Endothelial cell of umbilical vein (primary cell): Measurements from ENCODE around the gene CFL2. TPM values are rescaled to one million over a fixed set of nuclear protein-coding genes. Genes with fewer than 3 reads are reported as not detected.

ENCODE experiments used
- BruUV-seq: library from RNA; stranded (reverse); fragments of 400-500 nt; replicated peaks from 2 replicates; lab custom pipeline; 2021; lab: Mats Ljungman, UMichigan
- CTCF ChIA-PET: fragments of 300-600, 350-600 bp; sonication (Branson Sonifier 250); formaldehyde crosslinking; loops from one replicate; lab custom pipeline; 2021; ENCODE audit warnings: antibody characterized with exemption, inconsistent platforms; lab: Charles Lee
- POLR2A ChIA-PET: fragments of 300-600, 350-600 bp; sonication (Branson Sonifier 250); formaldehyde crosslinking; loops from one replicate; lab custom pipeline; 2021; ENCODE audit warnings: antibody characterized with exemption, inconsistent platforms; lab: Charles Lee
- DNase-seq: peaks from one replicate; pipeline ENCODE4 v3.0.0-alpha.2; 2011; ENCODE audit warnings: low read depth, low spot score
- FAIRE-seq: peaks from 2 replicates; lab custom pipeline; 2011; peaks lifted over from hg19 to GRCh38; lab: Jason Lieb, UNC
- H2AFZ ChIP-seq: 2 replicates; pipeline ENCODE4 v1.6.0; 2012; ENCODE audit warnings: low read depth, low read length, control low read depth, inconsistent platforms
- H3K27ac ChIP-seq: 2 replicates; pipeline ENCODE4 v1.5.1; 2011; ENCODE audit warnings: low read depth, mild to moderate bottlenecking, control low read depth, low read length, moderate library complexity; ENCODE audit not compliant: insufficient read depth
- H3K27me3 ChIP-seq, 2 experiments: 2 replicates each; pipeline versions ENCODE4 v1.6.0 to v1.6.1; 2011; ENCODE audit warnings: low read length in 2 of 2, mixed read lengths in 1 of 2; ENCODE audit not compliant: control insufficient read depth in 2 of 2, insufficient read depth in 2 of 2
- H3K36me3 ChIP-seq, 2 experiments: 2 replicates in 1 of 2; 3 replicates in 1 of 2; pipeline ENCODE4 v1.5.1; 2011; ENCODE audit warnings: low read length in 2 of 2, mild to moderate bottlenecking in 1 of 2, moderate library complexity in 1 of 2; ENCODE audit not compliant: control insufficient read depth in 2 of 2, insufficient read depth in 2 of 2; ENCODE audit errors: extremely low read depth in 1 of 2
- H3K4me1 ChIP-seq: 3 replicates; pipeline ENCODE4 v1.5.1; 2011; ENCODE audit warnings: mild to moderate bottlenecking, low read length; ENCODE audit not compliant: control insufficient read depth, insufficient read depth; ENCODE audit errors: extremely low read depth
- H3K4me2 ChIP-seq: 2 replicates; pipeline ENCODE4 v1.6.1; 2011; ENCODE audit warnings: low read length, control low read depth, mixed read lengths; ENCODE audit not compliant: insufficient read depth
- H3K4me3 ChIP-seq, 3 experiments: fragments of 200-600 bp in 1 of 3; sonication (generic), shearing (Covaris generic) in 1 of 3; replicated peaks in 1 of 3; 2 replicates each; pipeline ENCODE4 v1.5.1; 2011 to 2016; ENCODE audit warnings: control low read depth in 3 of 3, low read length in 3 of 3, mild to moderate bottlenecking in 2 of 3, inconsistent platforms in 1 of 3, low read depth in 1 of 3, moderate library complexity in 1 of 3; ENCODE audit not compliant: insufficient read depth in 1 of 3
- H3K79me2 ChIP-seq: 2 replicates; pipeline ENCODE4 v1.6.0; 2012; ENCODE audit warnings: low read length, inconsistent platforms; ENCODE audit not compliant: control insufficient read depth, insufficient read depth
- H3K9ac ChIP-seq: replicated peaks from 2 replicates; pipeline ENCODE3; 2011; ENCODE audit warnings: low read length, control low read depth; ENCODE audit not compliant: insufficient read depth; ENCODE audit errors: extremely low read depth
- H3K9me1 ChIP-seq: replicated peaks from 3 replicates; pipeline ENCODE4 v1.6.0; 2011; ENCODE audit warnings: mild to moderate bottlenecking, low read length; ENCODE audit not compliant: control insufficient read depth, insufficient read depth; ENCODE audit errors: extremely low read depth
- H3K9me3 ChIP-seq: replicated peaks from 2 replicates; pipeline ENCODE4 v1.5.1; 2012; ENCODE audit warnings: low read length, inconsistent platforms; ENCODE audit not compliant: control insufficient read depth, insufficient read depth
- H4K20me1 ChIP-seq: replicated peaks from 2 replicates; pipeline ENCODE3; 2011; ENCODE audit warnings: mild to moderate bottlenecking, low read length; ENCODE audit not compliant: control insufficient read depth, insufficient read depth; ENCODE audit errors: extremely low read depth
- CTCF ChIP-seq, 2 donors: IDR thresholded peaks; 1 replicate in 1 of 2; 2 replicates in 1 of 2; pipeline ENCODE4 v1.5.1; 2011; ENCODE audit warnings: low read length in 2 of 2, mild to moderate bottlenecking in 2 of 2, moderate library complexity in 2 of 2, control low read depth in 1 of 2, inconsistent platforms in 1 of 2, low read depth in 1 of 2; ENCODE audit not compliant: insufficient read depth in 1 of 2; ENCODE audit errors: extremely low read depth in 1 of 2
- EZH2 ChIP-seq: IDR thresholded peaks from 2 replicates; pipeline ENCODE4 v1.6.1; 2012; ENCODE audit warnings: borderline replicate concordance, low read depth, mild to moderate bottlenecking, moderate library complexity, low read length, inconsistent platforms; ENCODE audit not compliant: severe bottlenecking
- FOS ChIP-seq: IDR thresholded peaks from 2 replicates; pipeline ENCODE4 v1.6.1; 2011; ENCODE audit warnings: mild to moderate bottlenecking, low read length, moderate library complexity, borderline replicate concordance; ENCODE audit not compliant: insufficient read depth
- GATA2 ChIP-seq: IDR thresholded peaks from 2 replicates; pipeline ENCODE4 v1.7.0; 2011; ENCODE audit warnings: low read depth, mild to moderate bottlenecking, moderate library complexity, mixed read lengths, low read length; ENCODE audit not compliant: insufficient read length, insufficient read depth
- JUN ChIP-seq: IDR thresholded peaks from 2 replicates; pipeline ENCODE4 v1.6.1; 2011; ENCODE audit warnings: borderline replicate concordance, low read depth; ENCODE audit not compliant: insufficient read length, insufficient read depth
- MAX ChIP-seq: IDR thresholded peaks from 2 replicates; pipeline ENCODE4 v1.6.1; 2011; ENCODE audit not compliant: insufficient read depth, insufficient read length
- MYC ChIP-seq: IDR thresholded peaks from one replicate; pipeline ENCODE4 v1.6.1; 2011; ENCODE audit warnings: mild to moderate bottlenecking, low read depth, low read length
- POLR2A ChIP-seq: IDR thresholded peaks from 2 replicates; pipeline ENCODE4 v1.6.1; 2012; ENCODE audit warnings: low read depth, mild to moderate bottlenecking, control low read depth, low read length
- POLR2AphosphoS5 ChIP-seq: IDR thresholded peaks from 2 replicates; pipeline ENCODE4 v1.6.1; 2012; ENCODE audit warnings: low read depth, mild to moderate bottlenecking, control low read depth, low read length, moderate library complexity; ENCODE audit not compliant: insufficient read depth
- dilution Hi-C: fragments of 300-500 bp; cut with MboI; formaldehyde crosslinking; loops from one replicate; pipeline ENCODE4 v1.15.0; 2019; ENCODE audit warnings: low sequenced_read_pairs; ENCODE audit not compliant: extremely low pct_ligation_motif_present
- intact Hi-C: fragments of 100-400 bp; cut with micrococcal nuclease; formaldehyde crosslinking; loops from one replicate; pipeline ENCODE4 v1.10.0; 2022
- polyA plus RNA-seq, 4 experiments: library from polyadenylated mRNA; depleted of rRNA in 3 of 4; stranded (reverse) in 3 of 4; unstranded in 1 of 4; fragments of >200 nt; gene quantifications; 2 replicates each; pipeline versions ENCODE4 v1.2.1 to v1.2.3, GENCODE V29; 2011 to 2012; ENCODE audit warnings: missing spikeins in 1 of 4
- total RNA-seq: library from RNA; stranded (reverse); gene quantifications from 2 replicates; pipeline ENCODE4 v1.2.3, GENCODE V29; 2021

The CFL2 gene
- total and polyA plus RNA-seq, 2 donors (not counting 3 experiments of a cell fraction or from before 2014, with no cell fraction given), result 42.8 to 98.1 TPM

GRCh38 chr14:34668111-34668510, 46.3 kb downstream of the CFL2 start:
- FAIRE-seq, result no peak

More at GRCh38 chr14:34668111-34668510, 46.3 kb downstream of the CFL2 start:
- no peak for DNase-seq
- H4K20me1 ChIP-seq, result no peaks in the 10 kb centered on the region
- BruUV-seq, result no TSS peak
- POLR2A ChIA-PET, result no interaction called here
- no peaks in the 10 kb centered on the region for H3K27me3 ChIP-seq
- H3K9ac ChIP-seq, result no peak overlapping the region
- CTCF ChIA-PET, result interaction anchor here (2.0 kb wide), 1 partner anchor 55 kb away, joined by 4 read pairs; no protein-coding TSS in a partner anchor
- H3K27ac ChIP-seq, result no peak overlapping the region
- no peak overlapping the region for H3K4me3 ChIP-seq
- H3K9me3 ChIP-seq, result no peaks in the 10 kb centered on the region
- no peaks in the 10 kb centered on the region for H3K79me2 ChIP-seq
- peaks cover 18% of the 10 kb centered on the region for H3K4me1 ChIP-seq
- dilution Hi-C loops, result no loop called here
- TF ChIP-seq POLR2A (no peak), MAX (no peak), POLR2AphosphoS5 (no peak), JUN (no peak), MYC (no peak), EZH2 (no peak), GATA2 (no peak), CTCF (IDR thresholded peaks at IDR 0.05; ENCODE audit: extremely low read depth in 1 of 2, insufficient read depth in 1 of 2, low read depth in 1 of 2, low read length in 2 of 2) (no peak), FOS (no peak)
- no peak overlapping the region for H3K4me2 ChIP-seq
- H3K36me3 ChIP-seq, result no peaks in the 10 kb centered on the region
- intact Hi-C loops, result loop anchor here (5.0 kb wide), 1 partner anchor 36 kb away; the partner anchor contains the start of gene SNX6
- no peaks in the 10 kb centered on the region for H3K9me1 ChIP-seq
- H2AFZ ChIP-seq, result peak overlapping the region; percentile 39
